Left renal pelvis (tissue), 4 donors: ENCODE measurements around the gene TNNC2. TPM values are rescaled to one million over a fixed set of nuclear protein-coding genes. Genes with fewer than 3 reads are reported as not detected.

Source experiments
- DNase-seq, 4 donors: peaks; one replicate each; pipeline ENCODE4 v3.0.0-alpha.2; 2013; ENCODE audit warnings: low read depth in 4 of 4, low spot score in 3 of 4
- polyA plus RNA-seq, 4 donors: library from polyadenylated mRNA; unstranded; fragments of 120-200 nt; gene quantifications; one replicate each; pipeline ENCODE4 v1.2.1, GENCODE V29; 2013; ENCODE audit not compliant: insufficient read length in 4 of 4

The TNNC2 gene
- polyA plus RNA-seq, 4 donors, result 0.47 to 1.3 (median 0.58) TPM

DNA sequence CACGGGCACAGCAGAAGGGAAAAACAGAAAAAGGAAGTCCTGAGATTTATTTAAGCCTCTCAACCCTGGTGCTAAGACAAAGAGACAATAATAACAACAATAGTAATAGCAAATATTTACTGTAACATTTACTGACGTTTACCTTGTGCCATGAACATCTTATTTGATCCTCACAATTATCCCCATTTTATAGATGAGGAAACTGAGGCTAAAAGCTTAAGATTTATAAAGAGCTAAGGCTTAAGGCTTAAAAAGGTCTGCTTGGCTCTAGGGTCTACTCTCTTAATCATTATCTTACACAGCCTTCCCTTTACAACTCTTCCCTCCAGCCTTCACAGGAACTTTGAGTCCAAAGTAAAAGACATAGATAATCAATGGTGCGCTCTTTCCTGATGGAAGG, 38.8 kb downstream of the TNNC2 start:
- DNase-seq, result no peak

DNA sequence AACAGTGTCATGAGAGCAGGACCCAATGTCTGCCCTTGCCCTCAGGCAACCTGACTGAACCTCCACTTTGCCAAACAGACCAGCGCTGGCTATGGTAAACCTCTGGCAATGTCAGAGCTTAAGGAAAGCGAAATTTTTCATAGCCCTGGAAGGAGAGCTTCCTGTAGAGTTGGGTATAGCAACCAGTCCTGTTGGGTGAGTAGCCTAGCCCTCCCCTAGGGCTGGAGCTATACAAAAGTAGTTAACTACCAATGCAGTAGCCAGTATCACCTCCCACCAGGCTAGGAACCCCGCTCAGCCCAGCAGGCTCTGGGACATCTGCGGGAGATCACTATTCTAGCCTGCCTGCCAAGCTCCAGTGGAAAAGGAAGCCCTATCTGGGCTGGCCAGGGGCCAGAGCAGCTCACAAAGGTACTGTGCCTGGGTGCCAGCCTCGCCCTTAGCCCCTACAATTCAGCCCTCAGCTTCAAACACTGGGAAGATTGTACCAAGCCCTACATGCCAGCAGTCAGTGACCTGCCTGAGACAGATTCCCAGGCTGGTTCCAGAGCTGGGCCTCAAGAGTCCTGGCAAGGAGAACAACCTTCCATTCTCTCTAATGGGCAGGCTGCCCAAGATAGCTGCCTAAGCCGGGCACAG, 43.3 kb downstream of the TNNC2 start:
- no peak for DNase-seq

DNA sequence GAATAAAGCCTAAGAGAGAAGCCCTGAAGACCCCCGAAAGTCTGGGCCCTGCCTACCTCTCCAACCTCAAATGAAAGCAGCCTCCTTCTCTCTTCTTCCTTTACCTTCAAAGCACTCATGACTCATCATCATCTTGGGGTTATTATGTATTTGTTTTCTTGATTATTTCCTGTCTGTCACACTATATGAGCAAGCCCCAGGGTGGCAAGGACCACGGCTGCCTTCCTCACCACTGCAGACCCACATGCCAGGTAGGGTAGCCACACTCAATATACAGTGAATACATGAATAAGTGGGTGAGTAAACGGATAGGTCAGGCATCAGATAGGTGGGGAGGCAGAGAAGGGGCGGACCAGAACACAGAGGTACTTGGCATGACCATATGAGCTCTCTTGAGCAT, 44.2 kb downstream of the TNNC2 start:
- no peak for DNase-seq

DNA sequence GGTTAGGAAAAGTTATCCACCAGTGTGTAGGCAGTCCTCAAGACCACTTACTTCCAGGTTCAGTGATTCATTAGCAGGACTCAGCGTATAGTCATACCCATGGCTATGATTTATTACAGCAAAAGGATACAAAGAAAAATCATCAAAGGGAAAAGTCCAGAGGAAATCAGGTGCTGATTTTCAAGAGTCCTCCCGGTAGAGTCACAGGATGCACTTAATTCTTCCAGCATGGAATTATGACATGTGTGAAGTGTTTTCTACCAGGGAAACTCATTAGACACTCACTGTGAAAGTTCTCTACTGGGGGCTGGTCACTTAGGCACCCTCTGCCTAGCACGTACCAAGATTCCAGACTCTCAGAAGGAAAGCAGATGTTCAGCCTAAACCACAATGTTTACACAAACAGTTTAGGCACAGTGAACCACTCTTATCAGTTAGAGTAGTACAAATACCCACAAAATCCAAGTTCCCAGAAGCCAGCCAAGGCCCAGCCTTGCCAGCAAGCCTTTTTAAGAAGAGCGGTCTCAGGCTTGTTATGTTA, 45.7 kb downstream of the TNNC2 start:
- no peak for DNase-seq

DNA sequence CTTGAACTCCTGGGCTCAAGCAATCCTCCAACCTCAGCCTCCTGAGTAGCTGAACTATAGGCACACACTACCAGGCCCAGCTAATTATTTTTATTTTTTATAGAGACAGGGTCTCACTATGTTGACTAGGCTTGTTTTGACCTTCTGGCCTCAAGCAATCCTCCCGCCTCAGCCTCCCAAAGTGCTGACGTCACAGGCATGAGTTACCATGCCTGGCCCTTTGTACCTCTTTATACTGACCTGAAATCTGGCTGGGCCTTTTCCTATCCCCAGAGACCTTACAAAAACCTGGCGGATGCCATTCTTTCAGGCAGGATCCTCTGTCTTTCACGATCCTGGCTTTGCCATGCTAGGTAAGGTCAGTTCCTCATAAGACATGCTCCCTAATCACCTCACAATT, 47.0 kb downstream of the TNNC2 start:
- DNase-seq, result no peak

DNA sequence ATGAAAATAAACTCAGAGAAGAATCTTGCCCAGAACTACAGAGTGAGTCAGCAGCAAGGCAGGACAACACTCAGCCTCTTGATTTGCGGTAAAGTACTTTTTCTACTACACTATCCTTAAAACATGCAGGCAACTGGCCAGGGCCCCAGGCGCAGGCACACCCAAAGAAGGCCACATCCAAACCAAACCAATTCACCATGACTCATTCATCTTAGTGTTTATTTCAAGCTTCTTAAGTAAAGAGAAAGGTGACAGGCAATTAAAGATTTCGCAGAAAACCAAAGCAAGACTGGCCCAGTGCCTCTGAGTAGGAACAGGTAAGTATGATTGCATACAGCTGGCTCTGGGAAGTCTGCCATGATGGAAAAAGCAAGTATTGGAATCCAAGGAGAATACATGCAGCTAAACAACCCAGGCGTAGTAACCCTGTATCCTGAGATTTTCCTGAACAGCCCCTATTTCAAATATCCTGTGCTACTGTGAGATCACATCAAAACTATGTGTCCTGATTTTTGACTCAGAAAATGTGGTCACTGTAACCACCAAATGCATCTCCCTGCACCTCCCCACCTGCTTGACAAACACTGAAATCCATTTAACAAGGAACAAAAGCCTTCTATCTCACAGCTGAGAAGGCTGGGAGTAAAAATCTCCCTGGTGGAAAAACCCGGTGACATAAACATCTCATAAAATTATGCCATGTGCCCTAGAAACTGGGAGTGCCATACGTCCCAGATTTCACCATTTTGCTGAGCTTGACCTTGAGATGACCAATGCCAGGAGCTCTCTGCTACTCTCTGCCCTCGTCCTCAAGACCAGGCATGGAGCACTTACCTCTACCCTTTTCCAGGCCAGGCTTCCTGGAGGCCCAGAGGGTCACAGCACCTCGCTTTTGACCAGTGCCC, 47.8 kb downstream of the TNNC2 start:
- DNase-seq, result no peak

DNA sequence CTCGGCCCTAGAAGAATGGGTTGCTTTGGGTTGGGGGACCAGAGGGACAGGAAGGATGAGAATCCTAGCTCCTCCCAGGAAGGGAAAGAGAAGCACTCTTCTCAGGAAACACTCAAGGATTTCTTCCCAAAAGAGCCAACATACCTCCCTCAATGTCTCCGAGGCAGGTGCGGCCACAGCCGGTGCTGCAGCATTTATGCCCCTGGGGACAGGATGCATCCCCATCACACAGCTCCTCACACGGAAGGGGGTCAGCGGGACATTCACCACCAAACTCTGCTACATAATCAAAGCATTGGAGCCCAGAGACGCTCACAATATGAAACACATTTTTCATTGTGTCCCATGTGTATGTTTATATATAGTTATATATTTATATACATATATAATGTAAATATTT, 50.2 kb downstream of the TNNC2 start:
- no peak for DNase-seq

DNA sequence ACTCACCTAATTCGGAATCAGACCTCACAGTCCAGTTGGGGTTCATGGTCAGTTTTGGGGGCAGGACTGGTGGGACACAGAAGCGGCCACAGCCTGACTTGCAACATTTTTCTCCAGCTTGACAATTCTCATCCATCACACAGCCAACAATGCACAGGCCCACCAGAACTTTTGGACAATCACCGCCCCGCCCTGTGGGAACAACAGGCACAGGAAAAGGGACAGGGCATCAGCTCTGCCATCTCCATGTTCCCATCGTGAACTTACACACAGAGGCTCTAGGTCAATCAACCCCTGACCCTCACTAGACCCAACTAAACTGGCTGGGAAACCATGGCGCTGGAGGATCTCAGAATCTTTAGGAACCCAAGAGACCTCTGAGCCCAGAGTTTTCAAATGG, 51.7 kb downstream of the TNNC2 start:
- DNase-seq, result no peak

DNA sequence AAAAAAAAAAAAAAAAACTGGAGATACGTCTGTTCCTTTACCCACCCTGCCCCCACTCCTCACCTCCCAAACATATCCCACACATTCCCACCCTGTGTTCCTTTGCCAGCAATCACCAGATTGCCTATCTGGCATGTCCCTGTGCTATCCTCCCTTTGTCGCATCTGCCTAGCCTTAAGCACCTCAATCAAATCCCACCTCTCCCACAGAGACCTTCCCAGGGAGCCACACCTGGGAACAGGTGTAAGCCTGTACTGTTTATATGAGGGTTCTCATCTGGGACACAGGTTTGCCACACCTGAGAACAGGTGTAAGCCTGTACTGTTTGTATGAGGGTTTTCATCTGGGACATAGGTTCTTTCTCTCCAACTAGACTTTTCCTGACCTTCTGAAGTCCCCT, 52.2 kb downstream of the TNNC2 start:
- DNase-seq, result no peak

Other genes starting within 250 kb of the TNNC2 start
- under 1 TPM in 3 of 4 donors, not detected in 1; 0.14 to 0.21 (median 0.14) TPM for gene WFDC8, start 248.0 kb downstream of the TNNC2 start, polyA plus RNA-seq
- not detected for gene WFDC10A, start 197.6 kb downstream of the TNNC2 start, polyA plus RNA-seq
- gene WFDC9, start 196.0 kb downstream of the TNNC2 start, polyA plus RNA-seq, result not detected
- not detected for gene WFDC11, start 157.1 kb downstream of the TNNC2 start, polyA plus RNA-seq
- gene WFDC13, start 125.3 kb downstream of the TNNC2 start, polyA plus RNA-seq, result under 1 TPM in 1 of 4 donors, not detected in 3; 0.13 TPM
- gene WFDC10B, start 122.3 kb downstream of the TNNC2 start, polyA plus RNA-seq, result not detected
- gene SPINT4, start 105.0 kb downstream of the TNNC2 start, polyA plus RNA-seq, result not detected
- gene WFDC3, start 35.4 kb downstream of the TNNC2 start, polyA plus RNA-seq, result 1 to 10 TPM in 3 of 4 donors, under 1 TPM in 1; 0.90 to 1.6 (median 1.3) TPM
- 10 to 100 TPM; 31.1 to 39.0 (median 34.4) TPM for gene DNTTIP1, start 35.4 kb downstream of the TNNC2 start, polyA plus RNA-seq
- gene UBE2C, start 14.7 kb downstream of the TNNC2 start, polyA plus RNA-seq, result 10 to 100 TPM; 59.8 to 69.9 (median 67.4) TPM
- gene SNX21, start 6.5 kb upstream of the TNNC2 start, polyA plus RNA-seq, result 10 to 100 TPM; 11.5 to 21.1 (median 15.8) TPM
- gene ACOT8, start 30.1 kb upstream of the TNNC2 start, polyA plus RNA-seq, result 10 to 100 TPM; 16.9 to 31.3 (median 22.8) TPM
- gene ZSWIM3, start 30.3 kb upstream of the TNNC2 start, polyA plus RNA-seq, result 1 to 10 TPM; 4.2 to 5.6 (median 4.9) TPM
- gene ZSWIM1, start 53.9 kb upstream of the TNNC2 start, polyA plus RNA-seq, result 10 to 100 TPM; 11.1 to 19.4 (median 13.9) TPM
- 1 to 10 TPM; 1.7 to 7.8 (median 2.8) TPM for gene SPATA25, start 60.3 kb upstream of the TNNC2 start, polyA plus RNA-seq
- gene NEURL2, start 63.9 kb upstream of the TNNC2 start, polyA plus RNA-seq, result 10 to 100 TPM in 1 of 4 donors, 1 to 10 TPM in 3; 2.0 to 11.0 (median 4.3) TPM
- 100 to 1,000 TPM in 3 of 4 donors, 10 to 100 TPM in 1; 83.2 to 156 (median 115) TPM for gene CTSA, start 64.0 kb upstream of the TNNC2 start, polyA plus RNA-seq
- 100 to 1,000 TPM in 3 of 4 donors, 10 to 100 TPM in 1; 72.7 to 139 (median 126) TPM for gene PLTP, start 84.8 kb upstream of the TNNC2 start, polyA plus RNA-seq
- gene PCIF1, start 107.4 kb upstream of the TNNC2 start, polyA plus RNA-seq, result 10 to 100 TPM; 41.1 to 49.7 (median 43.7) TPM
- 10 to 100 TPM; 11.6 to 17.9 (median 12.5) TPM for gene ZNF335, start 144.9 kb upstream of the TNNC2 start, polyA plus RNA-seq
- under 1 TPM; 0.24 to 0.81 (median 0.42) TPM for gene MMP9, start 181.6 kb upstream of the TNNC2 start, polyA plus RNA-seq
- 1 to 10 TPM in 2 of 4 donors, under 1 TPM in 2; 0.85 to 2.3 (median 1.5) TPM for gene SLC12A5, start 201.9 kb upstream of the TNNC2 start, polyA plus RNA-seq